GM12864 (cell line): ENCODE data around the gene COX6B1.

ENCODE experiments used
- DNase-seq: peaks from one replicate; pipeline ENCODE4 v3.0.0-alpha.2; 2011; ENCODE audit warnings: low read depth
- H3K4me3 ChIP-seq: 2 replicates; pipeline ENCODE4 v1.5.1; 2011; ENCODE audit warnings: mild to moderate bottlenecking, low read depth, low read length, control low read depth
- TF ChIP-seq, protein P1 (sequence below): IDR thresholded peaks from 2 replicates; pipeline ENCODE4 v1.5.1; 2011; ENCODE audit warnings: low read depth, mild to moderate bottlenecking, moderate library complexity, low read length, control low read depth, inconsistent platforms; ENCODE audit errors: missing control alignments

Gene COX6B1

DNA sequence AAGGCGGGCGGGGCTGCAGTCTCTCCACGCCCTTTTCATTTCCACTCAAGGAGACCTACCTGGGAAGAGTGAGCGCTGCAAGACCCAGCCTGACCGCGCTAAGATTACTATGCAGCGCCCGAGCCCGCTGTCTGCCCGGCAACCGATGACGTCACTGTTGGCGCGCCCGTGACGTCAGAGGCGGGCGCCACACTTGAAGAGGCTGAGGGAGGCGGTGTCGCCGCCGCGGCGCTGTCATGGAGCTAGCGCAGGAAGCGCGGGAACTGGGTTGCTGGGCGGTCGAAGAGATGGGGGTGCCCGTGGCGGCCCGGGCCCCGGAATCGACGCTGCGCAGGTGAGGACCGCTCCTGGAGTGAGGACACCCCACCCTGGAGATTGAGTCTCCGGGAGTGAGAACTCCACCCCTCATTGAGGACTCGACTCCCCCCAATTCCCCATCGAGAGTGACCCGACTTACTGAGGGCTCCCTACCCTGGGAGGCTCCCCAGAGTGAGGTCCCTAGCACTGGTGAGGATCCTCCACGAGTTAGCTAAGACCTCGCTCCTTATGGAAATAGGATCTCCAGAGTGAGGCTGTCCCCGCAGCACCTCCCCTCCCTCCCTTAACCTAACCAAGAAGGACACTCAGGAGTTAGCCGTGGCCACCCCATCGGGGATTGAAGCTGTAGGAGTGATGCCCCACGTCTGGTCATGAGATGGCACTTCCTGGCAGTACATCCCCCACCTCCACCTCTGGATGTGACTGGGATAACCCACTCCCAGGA lies 35.4 kb upstream of the COX6B1 start, which contains the start of gene HAUS5:
HAUS5 (plus strand) TSS at position 177 of the 763 bp plus-strand sequence; CDS start at position 237, 60 bp downstream.
- TF ChIP-seq, protein P1, sequence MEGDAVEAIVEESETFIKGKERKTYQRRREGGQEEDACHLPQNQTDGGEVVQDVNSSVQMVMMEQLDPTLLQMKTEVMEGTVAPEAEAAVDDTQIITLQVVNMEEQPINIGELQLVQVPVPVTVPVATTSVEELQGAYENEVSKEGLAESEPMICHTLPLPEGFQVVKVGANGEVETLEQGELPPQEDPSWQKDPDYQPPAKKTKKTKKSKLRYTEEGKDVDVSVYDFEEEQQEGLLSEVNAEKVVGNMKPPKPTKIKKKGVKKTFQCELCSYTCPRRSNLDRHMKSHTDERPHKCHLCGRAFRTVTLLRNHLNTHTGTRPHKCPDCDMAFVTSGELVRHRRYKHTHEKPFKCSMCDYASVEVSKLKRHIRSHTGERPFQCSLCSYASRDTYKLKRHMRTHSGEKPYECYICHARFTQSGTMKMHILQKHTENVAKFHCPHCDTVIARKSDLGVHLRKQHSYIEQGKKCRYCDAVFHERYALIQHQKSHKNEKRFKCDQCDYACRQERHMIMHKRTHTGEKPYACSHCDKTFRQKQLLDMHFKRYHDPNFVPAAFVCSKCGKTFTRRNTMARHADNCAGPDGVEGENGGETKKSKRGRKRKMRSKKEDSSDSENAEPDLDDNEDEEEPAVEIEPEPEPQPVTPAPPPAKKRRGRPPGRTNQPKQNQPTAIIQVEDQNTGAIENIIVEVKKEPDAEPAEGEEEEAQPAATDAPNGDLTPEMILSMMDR: no peak
- peak; percentile 74 for DNase-seq
- H3K4me3 ChIP-seq: peak within 1 kb of the TSS; percentile 68

DNA sequence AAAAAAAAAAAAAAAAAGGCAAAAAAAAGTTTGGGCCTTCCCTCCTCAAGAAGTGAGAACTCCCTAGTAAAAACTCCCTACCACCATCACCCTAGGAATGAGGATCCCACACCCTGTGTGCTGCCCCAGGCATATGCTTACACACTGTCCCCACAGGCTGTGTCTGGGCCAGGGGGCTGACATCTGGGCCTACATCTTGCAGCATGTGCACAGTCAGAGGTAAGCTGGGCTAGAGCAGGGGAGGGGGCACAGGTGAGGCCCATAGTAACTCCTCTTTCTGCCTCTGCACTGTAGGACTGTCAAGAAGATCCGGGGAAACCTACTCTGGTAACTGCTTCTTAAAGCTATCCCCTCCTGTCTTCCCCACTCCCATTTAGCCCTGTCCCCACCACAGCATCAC lies 34.5 kb upstream of the COX6B1 start:
- no peak for DNase-seq
- TF ChIP-seq, protein P1: no peak
- no peak overlapping the region; the same call in 1 of the 2 replicates for H3K4me3 ChIP-seq

DNA sequence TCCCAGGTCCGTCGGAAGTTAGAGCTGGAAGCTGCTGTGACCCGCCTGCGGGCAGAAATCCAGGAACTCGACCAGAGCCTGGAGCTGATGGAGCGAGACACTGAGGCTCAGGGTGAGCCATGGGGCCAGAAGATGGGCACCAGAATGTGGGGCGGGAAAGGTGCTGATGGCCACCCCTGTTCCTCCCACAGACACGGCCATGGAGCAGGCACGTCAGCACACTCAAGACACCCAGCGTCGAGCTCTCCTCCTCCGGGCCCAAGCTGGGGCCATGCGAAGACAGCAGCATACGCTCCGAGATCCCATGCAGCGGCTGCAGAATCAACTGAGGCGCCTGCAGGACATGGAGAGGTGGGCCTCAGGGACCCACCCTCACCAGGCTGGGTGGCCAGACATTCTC lies 33.1 kb upstream of the COX6B1 start:
- no peak overlapping the region for H3K4me3 ChIP-seq
- TF ChIP-seq, protein P1: no peak
- no peak for DNase-seq

DNA sequence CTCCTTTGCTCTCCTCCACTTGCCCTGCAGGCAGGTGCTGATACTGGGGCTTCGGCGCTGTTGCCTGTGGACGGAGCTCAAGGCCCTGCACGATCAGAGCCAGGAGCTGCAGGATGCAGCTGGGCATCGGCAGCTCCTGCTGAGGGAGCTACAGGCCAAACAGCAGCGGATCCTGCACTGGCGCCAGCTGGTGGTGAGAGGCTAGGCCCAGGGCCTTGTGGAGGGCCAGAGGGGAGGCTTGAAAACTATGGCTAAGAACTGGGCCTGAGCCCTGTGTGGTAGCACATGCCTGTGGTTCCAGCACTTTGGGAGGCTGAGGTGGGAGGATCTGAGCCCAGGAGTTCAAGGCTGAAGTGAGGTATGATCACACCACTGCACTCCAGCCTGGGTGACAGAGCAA lies 29.3 kb upstream of the COX6B1 start:
- DNase-seq: no peak
- TF ChIP-seq, protein P1: peak; percentile 2
- H3K4me3 ChIP-seq: no peak overlapping the region

DNA sequence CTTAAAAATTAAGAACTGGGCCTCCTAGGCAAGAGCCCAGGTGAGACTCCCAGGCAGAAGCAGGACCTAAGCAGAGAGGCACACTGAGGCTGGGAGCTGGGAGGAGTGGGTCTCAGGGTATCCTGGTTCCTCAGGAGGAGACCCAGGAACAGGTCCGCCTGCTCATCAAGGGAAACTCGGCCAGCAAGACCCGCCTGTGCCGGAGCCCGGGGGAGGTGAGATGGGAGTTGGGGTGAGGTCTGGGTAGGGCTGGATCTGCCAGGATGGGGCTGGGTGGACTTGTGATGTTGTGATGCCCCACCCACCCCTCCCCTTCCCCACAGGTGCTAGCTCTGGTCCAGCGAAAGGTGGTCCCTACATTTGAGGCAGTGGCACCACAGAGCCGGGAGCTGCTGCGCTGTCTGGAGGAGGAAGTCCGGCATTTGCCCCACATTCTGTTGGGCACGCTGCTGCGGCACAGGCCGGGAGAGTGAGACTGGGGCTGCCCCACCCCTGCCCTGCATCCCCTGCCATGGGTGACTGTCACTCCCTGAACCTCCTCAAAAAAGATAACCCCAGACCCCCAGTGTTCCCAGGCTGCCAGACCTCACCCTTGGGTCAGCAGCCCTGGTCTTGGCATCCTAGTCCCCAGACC lies 28.7 kb upstream of the COX6B1 start:
- TF ChIP-seq, protein P1: no peak
- DNase-seq: no peak
- H3K4me3 ChIP-seq: no peak overlapping the region

DNA sequence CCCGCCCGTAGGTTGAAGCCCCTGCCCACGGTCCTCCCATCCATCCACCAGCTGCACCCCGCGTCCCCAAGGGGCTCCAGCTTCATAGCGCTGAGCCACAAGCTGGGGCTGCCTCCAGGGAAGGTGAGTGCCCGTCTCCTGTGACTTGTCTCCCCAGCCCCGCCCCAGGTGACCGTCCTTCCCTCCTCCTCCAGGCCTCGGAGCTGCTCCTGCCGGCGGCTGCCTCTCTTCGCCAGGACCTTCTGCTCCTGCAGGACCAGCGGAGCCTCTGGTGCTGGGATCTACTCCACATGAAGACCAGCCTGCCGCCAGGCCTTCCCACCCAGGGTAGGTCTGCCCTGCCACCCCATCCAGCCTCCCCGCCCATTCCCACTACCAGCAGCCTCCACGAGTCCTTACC lies 28.1 kb upstream of the COX6B1 start:
- H3K4me3 ChIP-seq: no peak overlapping the region
- TF ChIP-seq, protein P1: no peak
- DNase-seq: no peak

DNA sequence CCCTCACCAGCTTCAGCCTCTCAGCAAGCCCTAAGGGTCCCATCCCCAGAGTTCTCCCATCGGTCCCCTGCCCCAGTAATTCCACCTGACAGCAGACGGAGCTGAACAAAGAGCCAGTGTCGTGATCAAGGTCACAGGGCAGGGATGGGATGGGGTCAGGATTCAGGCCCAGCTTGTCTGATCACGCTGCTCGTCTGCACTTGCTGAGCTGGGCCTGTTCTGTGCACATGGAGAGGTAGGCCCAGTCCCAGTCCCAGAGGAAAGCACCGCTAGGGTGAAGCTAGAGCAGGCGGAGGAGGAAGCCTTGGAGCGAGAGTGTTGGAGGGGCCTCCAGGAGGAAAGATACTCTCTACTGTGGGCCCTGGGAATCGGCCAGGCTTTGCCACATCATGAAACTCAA lies 26.4 kb upstream of the COX6B1 start:
- H3K4me3 ChIP-seq: no peak overlapping the region
- TF ChIP-seq, protein P1: no peak
- no peak for DNase-seq
